ENCODE data around the gene TTC24. TPM values are rescaled to one million over a fixed set of nuclear protein-coding genes. Genes with fewer than 3 reads are reported as not detected.
"Not testable (repeated sequence)": the region's sequence is repeated elsewhere in the genome, so short reads cannot be mapped to it uniquely, and the experiment has no call there.

Gene TTC24
- total RNA-seq, 1 donor: 15.3 TPM

DNA sequence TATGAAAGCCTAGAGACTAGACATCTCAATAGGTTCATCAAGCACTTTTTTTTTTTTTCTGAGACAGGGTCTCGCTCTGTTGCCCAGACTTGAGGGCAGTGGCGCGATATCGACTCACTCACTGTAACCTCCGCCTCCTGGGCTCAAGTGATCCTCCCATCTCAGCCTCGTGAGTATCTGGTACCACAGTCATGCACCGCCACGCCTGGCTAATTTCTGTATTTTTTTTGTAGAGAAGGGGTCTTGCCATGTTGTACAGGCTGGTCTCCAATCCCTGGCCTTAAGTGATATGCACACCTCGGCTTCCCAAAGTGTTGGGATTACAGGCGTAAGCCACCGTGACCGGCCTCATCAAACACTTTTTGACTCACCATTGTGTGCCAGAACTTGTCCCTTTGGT is 22.4 kb downstream of the TTC24 start:
- no peak for DNase-seq (ENCODE audit: low read depth in 2 of 3, low spot score in 2 of 3)

DNA sequence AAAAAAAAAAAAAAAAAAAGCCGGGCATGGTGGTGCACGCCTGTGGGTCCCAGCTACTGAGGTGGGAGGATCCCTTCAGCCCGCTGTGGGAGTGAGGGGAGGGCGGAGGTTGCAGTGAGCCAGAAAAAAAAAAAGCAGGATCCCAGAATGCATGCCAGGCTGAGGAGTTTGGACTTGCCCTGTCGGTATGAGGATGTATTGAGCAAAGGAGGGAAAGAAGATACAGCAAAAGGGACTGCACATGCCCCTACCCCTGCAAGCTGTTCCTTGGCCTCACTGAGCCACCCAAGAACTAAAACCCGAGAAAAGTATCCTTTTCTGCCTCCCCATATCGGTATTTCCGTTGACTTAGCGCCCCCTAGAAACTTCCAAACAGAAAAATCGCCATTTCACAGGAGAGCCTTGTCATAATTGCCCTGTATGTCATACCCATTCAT is 23.1 kb downstream of the TTC24 start:
- DNase-seq (ENCODE audit: low read depth in 2 of 3, low spot score in 2 of 3): no peak

DNA sequence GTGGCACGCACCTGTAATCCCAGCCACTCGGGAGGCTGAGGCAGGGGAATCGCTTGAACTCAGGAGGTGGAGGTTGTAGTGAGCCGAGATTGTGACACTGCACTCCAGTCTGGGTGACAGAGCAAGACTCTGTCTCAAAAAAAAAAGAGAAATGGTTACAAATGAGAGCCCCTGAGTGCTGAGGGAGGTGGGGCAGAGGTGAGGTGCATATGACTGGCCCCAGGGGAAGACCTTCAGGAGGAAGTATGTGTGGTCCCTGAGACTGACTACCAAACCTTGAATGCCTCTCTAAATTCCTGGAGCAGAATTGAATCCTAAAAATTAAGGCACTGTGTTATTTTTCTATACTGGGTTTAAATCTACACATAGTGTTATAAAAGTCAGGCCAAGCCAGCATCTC is 27.8 kb downstream of the TTC24 start:
- DNase-seq (ENCODE audit: low read depth in 2 of 3, low spot score in 2 of 3): not testable (repeated sequence)

DNA sequence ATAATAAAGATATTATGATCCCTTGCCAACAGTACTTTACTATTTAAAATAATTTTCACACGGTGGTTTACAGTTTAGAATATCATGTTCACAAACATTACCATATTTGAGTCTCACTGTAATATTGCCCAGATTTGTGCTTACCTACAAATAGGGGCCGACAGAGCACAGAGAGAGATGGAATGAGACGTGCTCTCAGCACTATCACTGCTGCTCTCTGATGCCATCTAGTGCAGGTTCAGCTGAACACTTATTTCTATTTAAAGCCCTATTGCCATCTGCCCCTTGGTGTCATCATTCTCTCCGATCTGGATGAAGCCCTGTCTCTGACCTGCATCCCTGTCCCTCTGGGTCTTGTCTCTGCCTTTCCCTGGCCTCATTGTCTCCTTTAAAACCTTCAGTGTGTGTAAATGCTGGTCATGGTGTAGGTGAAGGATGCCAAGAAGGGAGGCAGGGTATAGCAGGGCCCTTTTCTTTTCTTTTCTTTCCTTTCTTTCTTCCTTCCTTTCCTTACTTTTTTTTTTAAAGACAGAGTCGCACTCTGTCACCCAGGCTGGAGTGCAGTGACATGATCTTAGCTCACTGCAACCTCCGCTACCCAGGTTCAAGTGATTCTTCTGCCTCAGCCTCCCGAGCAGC is 28.6 kb downstream of the TTC24 start:
- DNase-seq (ENCODE audit: low read depth in 2 of 3, low spot score in 2 of 3): peak in 2 of 3 donors; percentile 76 to 86

DNA sequence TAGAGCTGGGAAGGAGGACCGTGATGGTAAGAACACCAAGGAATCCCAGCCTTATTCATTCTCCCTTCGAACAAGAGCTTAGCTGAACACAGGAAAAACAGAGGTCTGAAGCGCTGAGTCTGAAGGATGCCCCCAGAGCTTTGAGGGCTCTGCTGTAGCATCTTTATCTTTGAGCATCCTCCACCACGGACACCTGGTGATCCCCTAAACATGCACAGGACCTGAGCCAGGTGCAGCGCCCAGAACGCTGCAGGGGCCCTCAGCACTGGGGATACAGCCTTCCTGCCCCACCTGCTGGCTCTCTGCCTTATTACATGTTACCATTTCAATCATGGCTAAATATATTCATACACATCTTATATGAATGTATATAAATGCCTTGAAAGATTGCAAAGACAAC is 29.5 kb downstream of the TTC24 start:
- DNase-seq (ENCODE audit: low read depth in 2 of 3, low spot score in 2 of 3): peak in 2 of 3 donors; percentile 45 to 63

DNA sequence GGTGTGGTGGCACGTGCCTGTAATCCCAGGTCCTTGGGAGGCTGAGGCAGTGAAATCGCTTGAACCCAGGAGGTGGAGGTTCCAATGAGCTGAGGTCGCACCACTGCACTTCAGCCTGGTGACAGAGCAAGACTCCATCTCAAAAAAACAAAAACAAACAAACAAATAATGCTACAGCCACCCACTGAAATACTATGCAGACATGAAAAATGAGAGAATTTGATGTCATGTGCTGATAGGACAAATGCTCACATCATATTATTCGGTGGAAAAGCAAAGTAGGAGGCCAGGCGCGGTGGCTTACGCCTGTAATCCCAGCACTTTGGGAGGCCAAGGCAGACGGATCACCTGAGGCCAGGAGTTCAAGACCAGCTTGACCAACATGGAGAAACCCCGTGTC is 30.5 kb downstream of the TTC24 start:
- DNase-seq (ENCODE audit: low read depth in 2 of 3, low spot score in 2 of 3): not testable (repeated sequence)

DNA sequence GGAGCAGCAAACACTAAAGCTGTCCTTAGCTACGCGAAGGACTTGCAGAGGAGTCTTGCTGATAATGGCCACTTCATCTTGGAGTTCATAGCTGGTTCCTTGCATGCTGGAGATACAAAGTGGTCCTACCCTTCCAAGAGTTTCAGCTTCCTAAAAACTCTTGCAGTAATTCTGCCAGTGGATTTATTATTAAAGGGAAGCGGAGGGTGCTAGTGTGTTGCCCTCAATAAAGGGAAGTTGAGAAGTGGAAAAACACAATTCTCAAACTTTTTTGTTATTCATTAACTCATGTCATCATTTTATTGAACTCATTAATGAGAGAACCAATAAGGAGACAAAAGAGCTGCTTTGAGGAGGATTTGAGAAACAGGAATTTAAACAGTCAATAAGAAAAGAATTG is 33.1 kb downstream of the TTC24 start:
- no peak for DNase-seq (ENCODE audit: low read depth in 2 of 3, low spot score in 2 of 3)

DNA sequence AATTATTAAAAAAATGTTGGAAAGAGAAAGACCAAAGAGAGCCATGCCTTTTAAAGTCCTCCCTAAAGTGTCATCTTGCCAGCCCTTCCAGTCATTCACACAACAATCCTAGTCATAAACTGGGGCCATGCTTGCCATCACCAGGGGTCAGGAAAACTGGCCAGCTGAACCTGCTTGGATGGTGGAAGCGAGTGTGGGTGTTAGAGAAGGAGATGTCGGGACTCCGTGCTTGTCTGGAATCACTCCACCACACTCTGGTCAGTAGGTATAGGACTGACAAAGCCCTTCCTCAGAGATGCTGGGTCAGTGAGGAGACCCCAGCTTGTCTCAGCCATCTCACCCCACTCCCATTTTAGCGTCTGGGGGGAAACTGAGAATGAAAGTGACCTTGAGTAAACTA is 36.4 kb downstream of the TTC24 start:
- no peak for DNase-seq (ENCODE audit: low read depth in 2 of 3, low spot score in 2 of 3)

DNA sequence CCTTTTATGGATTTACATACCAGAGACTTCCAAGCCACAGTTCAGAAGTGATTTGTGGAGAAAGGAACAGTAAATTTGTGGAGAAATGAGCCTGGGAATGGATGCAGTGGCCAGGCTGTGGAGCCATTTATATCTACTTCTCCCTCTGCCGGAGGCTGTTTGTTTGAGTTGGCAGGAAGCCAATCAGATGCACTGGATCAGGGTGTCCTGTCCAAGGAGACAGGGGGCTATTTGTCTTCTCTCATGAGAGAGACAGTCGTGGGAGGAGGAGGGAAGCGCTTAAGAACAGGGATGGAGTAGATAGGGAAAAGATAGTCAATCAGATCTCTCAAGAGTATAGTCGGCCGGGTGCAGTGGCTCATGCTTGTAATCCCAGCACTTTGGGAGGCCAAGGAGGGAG is 36.9 kb downstream of the TTC24 start:
- DNase-seq (ENCODE audit: low read depth in 2 of 3, low spot score in 2 of 3): peak in 1 of 3 donors; percentile 31

DNA sequence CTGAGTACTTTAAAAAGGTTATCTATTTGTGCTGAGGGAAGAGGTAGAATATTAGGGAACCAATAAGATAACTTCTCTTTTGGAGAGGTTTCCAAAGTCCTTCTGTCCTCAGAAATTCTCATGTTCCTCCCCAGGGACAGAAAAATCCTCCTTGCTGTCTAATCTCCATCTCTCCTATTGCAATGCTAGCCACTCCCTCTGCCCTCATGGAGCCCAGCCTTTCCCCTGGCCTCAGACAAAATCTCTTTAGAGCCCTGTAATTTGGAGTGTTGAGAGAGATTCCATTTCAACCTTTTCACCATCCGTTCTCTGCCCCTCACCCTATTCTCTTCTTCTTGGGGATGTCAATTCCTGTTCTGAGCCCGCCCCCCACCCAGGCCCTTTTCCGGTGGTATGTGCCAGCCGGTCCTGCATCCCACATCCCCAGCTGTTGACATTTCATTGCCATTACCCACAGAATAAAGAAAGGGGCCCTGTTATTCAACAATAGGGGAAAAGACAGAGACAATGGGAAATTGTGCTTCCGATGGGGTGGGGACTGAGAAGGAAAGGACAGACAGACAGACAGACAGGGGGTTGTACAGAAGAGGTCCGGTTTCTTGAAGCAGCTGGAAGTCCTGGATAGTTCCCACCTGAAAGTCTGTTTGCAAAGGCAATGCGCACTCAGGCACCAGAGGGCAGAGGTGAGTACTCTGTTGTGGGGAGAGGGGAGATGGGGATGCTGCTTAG is 39.5 kb downstream of the TTC24 start, which contains the start of gene HAPLN2:
TSS of gene HAPLN2 (plus strand) at position 563 of the 729 bp plus-strand sequence. CDS start 4,076 bp downstream, outside the sequence.
- peak in 1 of 3 donors; percentile 56 for DNase-seq (ENCODE audit: low read depth in 2 of 3, low spot score in 2 of 3)

DNA sequence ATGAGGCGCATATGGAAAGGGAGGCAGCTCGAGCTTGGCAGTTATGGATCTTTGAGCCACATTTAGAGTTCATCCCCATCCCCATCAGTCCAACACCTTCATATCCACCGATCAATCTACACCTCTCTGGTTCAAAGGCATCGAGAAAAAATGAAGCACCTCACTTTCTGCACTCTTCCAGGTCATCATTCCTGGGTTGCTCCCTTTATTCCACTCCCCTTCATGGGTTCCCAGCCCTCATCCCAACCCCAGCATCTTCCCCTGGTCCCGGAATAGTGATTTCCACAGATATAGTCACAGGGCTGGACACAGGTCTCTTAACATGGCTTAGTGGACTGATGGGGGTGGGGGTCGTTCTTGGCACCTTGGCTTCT is 40.0 kb downstream of the TTC24 start:
- no peak for DNase-seq (ENCODE audit: low read depth in 2 of 3, low spot score in 2 of 3)

DNA sequence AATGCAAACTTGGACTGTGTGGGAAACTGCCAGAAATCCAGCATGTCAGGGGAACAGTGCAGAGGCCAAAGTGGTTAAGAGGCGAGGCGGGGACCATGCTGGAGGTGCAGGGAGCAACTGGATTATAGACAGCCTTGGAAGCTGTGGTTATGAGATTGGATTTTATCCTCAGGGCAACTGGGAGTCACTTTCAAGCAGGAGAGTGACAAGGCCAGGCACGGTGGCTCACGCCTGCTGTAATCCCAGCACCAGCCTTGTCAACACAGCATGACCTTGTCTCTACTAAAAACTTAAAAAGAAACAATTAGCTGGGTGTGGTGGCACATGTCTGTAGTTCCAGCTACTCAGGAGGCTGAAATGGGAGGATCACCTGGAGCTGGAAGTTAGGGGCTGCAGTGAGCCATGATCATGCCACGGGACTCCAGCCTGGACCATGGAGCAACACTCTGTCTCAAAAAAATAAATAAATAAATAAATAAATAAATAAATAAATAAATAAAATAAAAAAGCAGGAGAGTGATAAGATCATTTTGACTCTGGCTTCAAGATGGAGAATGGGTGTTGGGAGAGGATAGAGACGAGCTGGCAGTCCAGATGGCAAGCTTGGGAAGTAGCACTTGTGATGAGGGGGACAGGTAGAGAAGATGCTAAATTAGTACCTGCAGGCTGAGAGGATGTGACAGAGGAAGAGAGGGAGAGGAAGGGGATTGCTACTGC is 43.2 kb downstream of the TTC24 start:
- DNase-seq (ENCODE audit: low read depth in 2 of 3, low spot score in 2 of 3): no peak

DNA sequence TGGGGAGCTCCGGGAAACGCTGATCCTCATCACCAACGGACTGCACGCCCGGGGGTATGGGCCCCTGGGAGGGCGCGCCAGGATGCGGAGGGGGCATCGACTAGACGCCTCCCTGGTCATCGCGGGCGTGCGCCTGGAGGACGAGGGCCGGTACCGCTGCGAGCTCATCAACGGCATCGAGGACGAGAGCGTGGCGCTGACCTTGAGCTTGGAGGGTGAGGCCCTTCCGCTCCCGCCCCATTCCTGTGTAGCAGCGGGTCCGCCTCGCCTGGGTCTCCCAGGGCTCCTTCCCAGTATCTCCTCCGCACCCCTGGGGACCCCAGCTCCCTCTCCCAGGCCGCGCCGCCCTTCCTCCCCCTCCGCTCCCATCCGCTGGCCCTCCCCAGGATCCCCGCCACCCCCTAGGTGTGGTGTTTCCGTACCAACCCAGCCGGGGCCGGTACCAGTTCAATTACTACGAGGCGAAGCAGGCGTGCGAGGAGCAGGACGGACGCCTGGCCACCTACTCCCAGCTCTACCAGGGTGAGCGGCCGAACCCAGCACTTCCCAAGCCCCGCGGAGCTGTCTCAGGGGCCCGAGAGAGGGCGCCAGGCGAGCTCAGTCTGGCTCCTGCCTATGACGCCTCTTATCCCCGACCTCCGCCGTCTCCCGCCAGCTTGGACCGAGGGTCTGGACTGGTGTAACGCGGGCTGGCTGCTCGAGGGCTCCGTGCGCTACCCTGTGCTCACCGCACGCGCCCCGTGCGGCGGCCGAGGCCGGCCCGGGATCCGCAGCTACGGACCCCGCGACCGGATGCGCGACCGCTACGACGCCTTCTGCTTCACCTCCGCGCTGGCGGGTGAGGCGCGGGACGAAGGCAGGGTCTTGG is 44.7 kb downstream of the TTC24 start:
- DNase-seq (ENCODE audit: low read depth in 2 of 3, low spot score in 2 of 3): peak in 1 of 3 donors; percentile 56

DNA sequence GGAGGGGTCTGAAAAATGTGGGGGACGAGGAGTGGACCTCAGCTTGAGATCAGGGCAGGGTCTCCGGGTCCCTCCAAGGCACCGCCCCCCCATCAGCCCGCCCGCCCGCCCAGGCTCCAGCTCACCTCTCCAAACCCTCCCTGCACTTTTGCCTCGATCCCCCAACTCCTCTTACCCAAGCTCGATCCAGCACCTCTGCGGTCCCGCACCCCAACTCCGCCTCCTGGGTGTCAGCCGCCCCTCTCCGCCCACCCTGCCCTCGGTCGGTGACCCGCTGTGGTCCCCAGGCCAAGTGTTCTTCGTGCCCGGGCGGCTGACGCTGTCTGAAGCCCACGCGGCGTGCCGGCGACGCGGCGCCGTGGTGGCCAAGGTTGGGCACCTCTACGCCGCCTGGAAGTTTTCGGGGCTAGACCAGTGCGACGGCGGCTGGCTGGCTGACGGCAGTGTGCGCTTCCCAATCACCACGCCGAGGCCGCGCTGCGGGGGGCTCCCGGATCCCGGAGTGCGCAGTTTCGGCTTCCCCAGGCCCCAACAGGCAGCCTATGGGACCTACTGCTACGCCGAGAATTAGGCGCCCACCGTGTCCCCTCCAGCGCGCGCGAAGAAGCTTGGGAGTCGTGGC is 45.4 kb downstream of the TTC24 start:
- no peak for DNase-seq (ENCODE audit: low read depth in 2 of 3, low spot score in 2 of 3)

DNA sequence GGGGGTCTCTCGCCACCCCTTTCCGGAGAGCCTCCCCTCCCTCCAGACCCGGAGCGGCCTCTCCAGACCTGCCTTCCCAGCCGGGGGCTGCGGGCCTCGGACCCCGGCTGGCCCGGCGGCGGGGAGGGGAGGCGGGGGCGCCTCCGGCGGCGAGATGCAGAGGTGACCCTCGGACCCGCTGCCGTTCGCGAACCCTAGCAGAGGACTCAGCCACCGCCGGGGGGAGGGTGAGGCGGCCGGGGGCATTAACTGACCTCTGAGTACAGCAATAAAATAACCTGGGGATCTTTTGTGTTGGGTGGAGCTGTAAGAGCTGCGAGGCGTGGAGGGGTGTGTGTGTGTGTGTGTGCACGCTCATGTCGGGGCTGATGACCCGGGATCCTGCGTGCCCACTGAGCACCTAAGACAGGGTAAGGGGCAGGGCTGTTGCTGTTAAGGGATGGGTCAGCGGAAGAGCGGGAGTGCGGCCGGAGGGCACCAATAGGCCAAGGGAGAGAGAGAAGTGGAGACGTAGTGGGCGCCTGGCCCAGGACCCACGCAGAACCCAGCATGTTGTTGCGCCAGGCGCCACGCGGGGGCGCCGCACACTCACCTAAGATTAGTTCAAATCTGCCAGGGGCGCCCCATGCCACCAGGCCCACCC is 46.0 kb downstream of the TTC24 start:
- peak; percentile 60 to 78 (median 67) for DNase-seq (ENCODE audit: low read depth in 2 of 3, low spot score in 2 of 3)

DNA sequence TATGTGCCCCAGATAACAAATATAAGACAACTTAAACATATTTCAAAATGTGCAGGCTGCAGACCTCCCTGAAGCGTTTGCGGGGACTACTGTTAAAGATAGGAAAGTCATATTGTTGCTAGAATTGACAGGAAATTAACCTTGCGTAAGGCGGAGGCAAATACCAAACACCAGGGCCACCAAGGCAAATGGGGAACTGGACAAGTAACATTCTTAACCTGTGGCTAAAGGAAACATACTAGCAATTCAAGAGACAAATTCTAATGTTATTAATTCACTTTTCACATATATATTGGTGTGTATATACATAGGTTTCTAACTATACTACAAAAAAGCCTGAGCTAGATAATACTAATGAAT is 46.5 kb downstream of the TTC24 start:
- no peak for DNase-seq (ENCODE audit: low read depth in 2 of 3, low spot score in 2 of 3)

DNA sequence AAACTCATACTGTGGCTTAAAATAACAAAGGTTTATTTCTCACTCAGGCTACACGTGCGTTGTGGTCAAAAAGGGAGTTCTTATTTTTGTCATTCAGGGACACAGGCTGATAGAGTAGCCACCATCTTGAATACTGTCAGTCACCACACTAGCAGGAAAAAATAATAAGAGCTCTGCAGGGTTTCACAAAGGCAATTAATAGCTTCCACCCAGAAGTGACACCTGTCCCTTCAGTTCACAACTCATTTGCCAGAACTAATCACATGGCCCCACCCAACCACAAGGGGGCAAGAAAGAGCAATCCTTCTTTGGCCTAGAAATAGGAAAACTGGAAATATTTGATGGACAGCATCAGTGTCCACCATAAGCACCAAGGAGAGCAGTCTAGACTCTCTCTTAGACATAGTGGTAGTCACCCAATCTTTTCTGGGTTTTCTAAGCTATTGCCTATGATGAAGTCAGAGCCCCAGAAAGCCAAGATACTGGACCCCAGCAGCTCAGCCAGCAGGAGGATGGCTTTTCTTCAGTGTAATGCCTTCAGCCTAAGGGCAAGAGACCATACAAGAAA is 47.9 kb downstream of the TTC24 start:
- DNase-seq (ENCODE audit: low read depth in 2 of 3, low spot score in 2 of 3): peak in 1 of 3 donors; percentile 64

DNA sequence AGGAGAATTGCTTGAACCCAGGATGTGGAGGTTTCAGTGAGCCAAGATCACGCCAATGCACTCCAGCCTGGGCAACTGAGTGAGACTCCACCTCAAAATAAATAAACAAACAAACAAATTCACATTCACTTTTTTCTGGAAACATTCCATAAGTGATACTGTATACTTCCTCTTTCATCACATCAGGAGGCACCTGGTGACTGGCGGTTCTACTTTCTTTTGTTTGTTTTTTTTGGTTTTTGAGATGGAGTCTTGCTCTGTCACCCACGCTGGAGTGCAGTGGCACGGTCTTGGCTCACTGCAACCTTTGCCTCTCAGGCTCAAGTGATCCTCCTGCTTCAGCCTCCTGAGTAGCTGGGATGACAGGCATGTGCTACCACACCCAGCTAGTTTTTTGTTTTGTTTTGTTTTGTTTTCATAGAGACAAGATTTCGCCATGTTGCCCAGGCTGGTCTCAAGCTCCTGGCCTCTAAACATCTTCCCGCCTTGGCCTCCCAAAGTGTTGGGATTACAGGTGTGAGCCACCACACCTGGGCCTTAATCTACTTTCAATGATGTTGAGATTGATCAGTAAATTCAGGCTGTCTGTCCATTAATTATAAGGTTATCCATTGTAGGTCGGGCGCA is 50.4 kb downstream of the TTC24 start:
- DNase-seq (ENCODE audit: low read depth in 2 of 3, low spot score in 2 of 3): no peak

DNA sequence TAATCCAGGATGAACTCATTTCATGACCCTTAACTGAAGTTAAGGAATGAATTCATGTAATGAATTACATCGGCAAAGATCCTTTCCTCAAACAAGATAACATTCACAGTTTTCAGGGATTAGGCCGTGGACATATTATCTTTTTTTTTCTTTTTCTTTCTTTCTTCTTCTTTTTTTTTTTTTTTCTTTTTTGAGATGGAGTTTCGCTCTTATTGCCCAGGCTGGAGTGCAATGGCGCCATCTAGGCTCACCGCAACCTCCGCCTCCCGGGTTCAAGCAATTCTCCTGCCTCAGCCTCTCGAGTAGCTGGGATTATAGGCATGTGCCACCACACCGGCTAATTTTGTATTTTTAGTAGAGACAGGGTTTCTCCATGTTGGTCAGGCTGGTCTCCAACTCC is 51.6 kb downstream of the TTC24 start:
- DNase-seq (ENCODE audit: low read depth in 2 of 3, low spot score in 2 of 3): not testable (repeated sequence)
